H4 (cell line): Measurements from ENCODE around the gene B3GNT3. TPM values are rescaled to one million over a fixed set of nuclear protein-coding genes. Genes with fewer than 3 reads are reported as not detected.

ENCODE experiments used
- DNase-seq: peaks from one replicate; pipeline ENCODE4 v3.0.0-alpha.2; 2015; ENCODE audit warnings: low spot score
- total RNA-seq: library from RNA; depleted of rRNA; stranded (reverse); fragments of >200 nt; shearing (Covaris generic); gene quantifications from 2 replicates; pipeline ENCODE4 v1.2.3, GENCODE V29; 2014

The B3GNT3 gene
- total RNA-seq, 1 experiment from 2014 or later = not detected

- DNase-seq = no peak
Measured at GRCh38 chr19:17832443-17833208, 37.7 kb downstream of the B3GNT3 start.

DNA sequence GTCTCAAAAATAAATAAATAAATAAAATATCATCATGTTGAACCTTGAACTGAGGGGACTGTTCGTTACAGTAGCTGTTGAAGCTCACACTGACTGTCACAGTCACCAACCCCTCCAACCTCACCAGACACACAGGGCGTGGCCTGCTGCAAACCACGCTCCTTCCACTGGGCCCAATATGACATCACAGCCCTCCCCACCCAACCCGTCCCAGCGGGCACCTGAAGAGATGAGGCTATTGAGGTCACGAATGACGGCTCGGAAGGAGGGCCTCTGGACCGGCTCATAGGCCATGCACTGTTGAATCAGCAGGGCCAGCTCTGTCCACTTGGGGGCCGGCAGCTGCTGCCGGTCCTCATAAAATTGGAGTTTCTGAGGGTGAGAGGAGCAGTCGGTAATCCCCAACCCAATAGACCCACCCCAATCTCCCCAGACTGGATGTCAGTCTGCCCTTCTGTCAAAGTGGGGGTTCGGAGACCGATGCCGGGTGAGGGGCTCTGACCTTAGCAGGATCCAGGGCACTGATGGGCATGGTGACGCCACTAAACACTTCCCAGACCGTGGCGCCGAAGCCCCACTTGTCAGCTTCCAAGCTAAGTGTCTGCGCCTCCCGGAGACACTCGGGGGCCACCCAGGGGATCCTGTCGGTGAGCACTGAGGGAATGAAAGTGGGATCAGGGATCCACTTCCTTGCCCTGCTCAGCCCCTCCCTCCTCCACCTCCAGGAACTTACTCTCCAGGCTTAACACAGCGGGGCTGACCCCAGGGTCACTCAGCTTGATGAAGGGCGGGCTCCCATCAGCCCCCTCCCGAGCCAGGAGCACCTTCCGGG is 39.6 kb downstream of the B3GNT3 start:
- no peak for DNase-seq

DNA sequence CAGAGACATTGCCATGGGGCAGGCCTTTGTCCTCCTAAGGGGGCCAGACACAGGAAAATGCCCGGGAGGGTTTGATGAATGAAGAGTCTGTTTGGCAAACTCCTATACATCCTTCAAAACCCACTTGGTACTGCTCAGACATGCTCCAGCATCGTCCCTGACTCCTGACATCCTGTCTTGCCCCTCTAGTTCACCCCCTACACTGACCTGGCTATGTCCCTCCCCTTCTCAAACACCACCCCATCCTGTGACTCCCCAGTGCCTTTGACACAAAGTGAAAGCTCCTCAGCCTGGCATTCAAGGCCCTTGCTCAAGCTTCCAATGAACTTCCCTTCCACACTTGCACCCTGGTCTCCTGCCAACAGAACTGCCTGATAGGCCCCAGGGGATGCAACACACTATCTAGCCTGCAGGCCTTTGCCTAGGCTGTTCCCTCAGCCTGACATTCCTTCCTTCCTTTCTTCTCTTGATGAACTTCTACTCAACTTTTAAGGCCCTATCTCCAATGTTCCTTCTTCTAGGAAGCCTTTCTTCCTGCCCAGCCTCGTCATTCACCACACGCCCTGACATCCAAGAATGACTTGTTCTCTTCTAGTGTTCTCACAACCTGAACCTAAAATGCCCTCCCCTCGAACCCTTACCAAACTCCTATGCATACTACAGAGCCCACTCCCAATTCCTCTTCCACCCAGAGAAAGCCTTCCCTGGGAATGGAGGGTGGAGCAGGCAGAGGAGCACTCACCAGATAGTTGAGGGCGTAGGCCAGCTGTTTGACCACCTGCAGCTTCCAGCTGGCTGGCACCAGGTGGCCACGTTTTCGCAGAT is 40.5 kb downstream of the B3GNT3 start:
- no peak for DNase-seq

DNA sequence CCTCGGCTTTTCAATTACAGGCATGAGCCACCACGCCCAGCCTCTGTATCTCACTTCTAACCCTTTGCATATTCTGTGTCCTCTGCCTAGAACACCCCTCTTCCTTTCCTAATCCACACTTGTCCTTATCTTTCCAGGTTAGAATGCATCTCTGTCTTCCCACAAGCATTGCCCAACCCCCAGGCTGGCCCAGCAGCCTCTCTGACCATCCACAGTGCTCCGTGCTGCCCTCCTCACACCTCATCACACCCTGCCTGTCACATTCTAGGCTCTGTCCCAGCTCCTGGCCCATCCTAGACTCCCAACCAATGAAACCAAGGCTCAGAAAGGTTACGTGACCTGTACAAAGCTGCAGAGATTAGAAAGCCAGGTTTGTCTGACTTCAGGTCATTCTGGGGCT is 41.6 kb downstream of the B3GNT3 start:
- DNase-seq = no peak

DNA sequence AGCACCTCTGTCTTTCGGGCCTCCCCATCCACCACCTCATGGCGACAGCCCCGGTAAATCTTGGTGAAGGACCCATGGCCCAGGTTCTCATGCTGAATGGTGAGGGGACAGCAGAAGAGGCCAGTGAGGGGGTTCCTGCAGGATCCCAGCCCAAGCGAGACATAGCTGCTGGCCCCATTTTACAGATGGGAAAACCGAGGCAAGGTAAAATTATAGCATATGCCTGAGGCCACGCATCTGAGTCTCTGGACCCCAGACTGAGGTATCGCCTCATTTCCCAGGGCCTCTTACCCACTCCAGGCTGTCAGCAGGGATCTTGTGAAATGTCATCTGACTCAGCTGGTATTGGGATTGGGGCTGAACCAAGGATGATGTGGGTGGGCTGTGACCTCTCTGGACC is 43.0 kb downstream of the B3GNT3 start:
- DNase-seq = no peak

DNA sequence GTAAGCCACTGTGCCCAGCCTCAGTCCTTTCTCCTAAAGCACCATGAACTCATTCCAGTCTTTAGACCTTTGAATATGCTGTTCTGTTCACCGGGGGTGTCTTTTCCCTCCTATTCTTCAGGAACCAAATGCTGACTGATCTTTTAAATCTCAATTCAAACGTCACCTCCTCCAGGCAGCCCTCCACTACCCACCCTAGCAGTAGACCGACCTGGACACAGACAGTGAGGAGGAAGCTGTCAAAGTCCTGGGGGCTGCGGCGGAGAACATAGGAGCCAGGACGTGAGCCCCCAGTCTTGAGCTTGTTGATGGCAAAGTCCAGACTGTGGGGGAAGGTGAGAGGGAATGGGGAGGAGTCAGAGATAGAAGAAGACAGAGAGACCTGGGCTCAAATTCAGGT is 45.1 kb downstream of the B3GNT3 start:
- DNase-seq = no peak

DNA sequence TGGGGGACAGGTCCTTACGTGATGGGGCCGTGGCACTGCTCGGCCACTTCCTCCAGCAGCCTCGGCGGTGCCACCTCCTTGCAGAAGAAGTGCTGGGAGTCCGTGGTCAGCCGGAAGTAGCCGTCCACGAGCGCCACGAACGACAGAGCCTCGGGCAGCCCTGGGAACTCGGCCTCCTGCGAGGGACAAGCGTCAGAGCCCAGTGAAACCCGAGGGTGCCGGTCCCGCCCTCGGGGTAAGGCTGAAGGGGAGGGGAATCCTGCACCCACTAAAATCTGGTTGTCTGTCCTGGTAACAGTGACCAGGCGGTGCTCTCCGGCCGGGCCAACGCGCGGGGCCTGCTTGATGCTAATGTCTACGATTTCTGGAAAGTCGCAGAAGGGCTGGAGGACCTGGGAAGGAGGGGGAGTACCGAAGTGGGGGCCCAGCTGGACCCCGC is 46.5 kb downstream of the B3GNT3 start:
- DNase-seq = no peak

GRCh38 chr19:17841810-17842662 is 47.1 kb downstream of the B3GNT3 start:
- peak; percentile 65 for DNase-seq

DNA sequence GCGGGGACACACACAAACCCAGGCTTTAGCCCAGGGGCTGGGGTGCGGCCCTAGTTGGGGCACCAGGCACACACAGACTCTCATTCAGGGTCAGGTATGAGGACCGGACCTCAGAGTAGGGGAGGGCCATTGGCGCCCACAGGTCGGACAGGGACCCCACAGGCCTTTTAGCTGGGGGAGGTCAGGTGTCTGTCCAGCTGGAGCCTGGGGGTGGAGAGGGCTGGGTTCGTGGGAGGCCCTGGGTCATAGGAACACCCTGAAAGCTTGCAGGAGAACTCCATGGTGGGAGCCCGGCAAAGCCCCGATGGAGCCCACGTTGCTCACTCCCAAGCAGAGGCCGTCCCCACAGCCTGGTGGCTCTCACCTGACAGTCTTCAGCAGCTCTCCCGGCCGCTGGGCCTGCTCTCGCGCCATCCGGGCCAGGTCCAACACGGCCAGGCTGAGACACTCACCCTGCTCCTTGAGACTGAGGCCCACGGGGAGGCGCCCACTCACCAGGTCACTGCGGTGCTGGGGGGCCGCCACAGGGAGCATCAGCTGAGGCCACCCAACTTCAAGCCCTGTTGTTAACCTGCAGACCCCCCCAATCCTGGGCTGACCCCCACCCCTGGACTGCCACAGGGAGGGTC is 47.8 kb downstream of the B3GNT3 start:
- no peak for DNase-seq

DNA sequence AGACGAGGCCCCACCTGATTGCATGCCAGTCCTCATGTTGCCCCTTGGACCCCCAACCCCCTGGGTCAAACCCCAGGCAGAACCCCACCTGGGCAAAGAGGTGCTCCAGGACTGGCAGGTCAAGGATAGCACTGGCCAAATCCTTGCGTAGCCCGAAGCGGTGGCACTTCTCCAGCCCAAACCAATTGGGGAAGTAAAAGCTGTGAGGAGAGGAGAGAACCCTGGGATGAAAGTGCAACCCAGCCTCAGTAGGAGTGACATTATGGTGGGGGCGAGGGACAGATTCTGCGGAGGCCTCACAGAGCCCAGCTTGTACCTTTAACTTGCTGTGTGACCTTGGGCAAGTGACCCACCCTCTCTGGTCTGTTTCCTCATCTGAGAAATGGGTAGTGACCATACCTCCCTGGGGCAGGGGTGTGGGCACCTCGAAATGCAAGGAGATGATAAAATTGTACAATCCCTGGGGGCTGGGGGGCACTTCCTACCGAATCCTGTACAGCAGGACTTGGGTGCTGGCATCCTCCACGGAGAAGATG is 48.4 kb downstream of the B3GNT3 start:
- no peak for DNase-seq

- DNase-seq = no peak
Measured at GRCh38 chr19:17843908-17844490, 49.1 kb downstream of the B3GNT3 start.

DNA sequence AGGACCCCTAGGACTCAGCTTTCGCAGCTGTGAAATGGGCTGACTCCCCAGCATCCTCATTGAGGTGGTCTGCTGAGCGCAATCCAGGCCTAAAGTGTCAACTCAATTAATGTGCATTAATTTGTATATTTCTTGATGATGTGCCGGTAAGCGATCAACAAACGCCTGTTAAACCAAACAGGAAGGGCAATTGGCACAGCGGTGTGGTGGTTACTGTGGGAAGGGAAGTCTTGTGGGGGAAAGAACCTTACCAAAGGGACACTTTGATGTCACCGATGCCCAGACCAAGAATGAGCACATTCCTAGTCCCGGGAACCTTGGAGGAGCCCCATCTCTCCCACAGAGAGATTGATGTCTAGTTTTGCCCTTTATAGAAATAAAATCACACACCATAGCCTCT is 51.2 kb downstream of the B3GNT3 start:
- DNase-seq = no peak

GRCh38 chr19:17847538-17848366 is 52.8 kb downstream of the B3GNT3 start, which contains the start of gene JAK3:
Gene JAK3 (minus strand): TSS chr19:17847982. CDS start chr19:17844417, 3,565 bp downstream.
- DNase-seq = no peak

DNA sequence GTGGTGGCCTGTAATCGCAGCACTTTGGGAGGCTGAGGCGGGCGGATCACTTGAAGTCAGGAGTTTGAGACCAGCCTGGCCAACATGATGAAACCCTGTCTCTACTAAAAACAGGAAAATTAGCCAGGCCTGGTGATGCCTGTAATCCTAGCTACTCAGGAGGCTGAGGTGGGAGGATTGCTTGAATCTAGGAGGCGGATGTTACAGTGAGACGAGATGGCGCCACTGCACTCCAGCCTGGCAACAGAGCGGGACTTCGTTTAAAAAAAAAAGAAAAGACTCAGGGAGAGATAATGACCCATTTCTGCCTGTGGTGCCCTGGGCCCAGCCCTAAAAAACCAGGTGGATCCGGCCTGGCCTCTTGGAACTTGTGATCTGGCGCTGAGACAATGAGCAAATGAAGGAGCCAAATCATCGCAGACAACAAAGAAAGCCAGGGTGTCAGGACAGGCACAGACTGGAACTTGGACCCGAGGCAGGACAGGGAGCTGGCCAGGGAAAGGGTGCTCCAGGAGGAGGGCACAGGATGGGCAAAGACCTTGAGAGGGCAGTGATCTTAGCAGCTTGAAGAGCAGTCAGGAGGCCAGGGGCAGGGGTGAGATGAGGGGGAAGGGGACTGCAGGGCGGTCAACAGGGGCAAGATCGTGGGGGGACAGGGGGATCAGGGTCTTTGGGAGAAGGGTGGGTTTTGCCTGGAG is 53.8 kb downstream of the B3GNT3 start:
- no peak for DNase-seq

GRCh38 chr19:17854061-17854460 is 59.1 kb downstream of the B3GNT3 start:
- no peak for DNase-seq

- peak; percentile 77 for DNase-seq
Measured at GRCh38 chr19:17855280-17856152, 60.6 kb downstream of the B3GNT3 start.
